Stimulated activated CD8-positive, alpha-beta memory T cell treated with anti-CD3 and anti-CD28 coated beads, Interleukin-7, amount 100 ng/mL, for 48 hours (primary cell): Measurements from ENCODE around the gene EFS.
"Not testable (repeated sequence)": the region's sequence is repeated elsewhere in the genome, so short reads cannot be mapped to it uniquely, and the experiment has no call there.

ENCODE experiments used
- DNase-seq, 2 donors: peaks; one replicate each; pipeline ENCODE4 v3.0.0-alpha.2; 2020; ENCODE audit warnings: low read depth in 1 of 2; ENCODE audit errors: extremely low read depth in 1 of 2

Gene EFS

GRCh38 chr14:23399591-23399990 is 34.6 kb upstream of the EFS start:
- DNase-seq: no peak

- DNase-seq: no peak
These were observed 34.2 kb upstream of the EFS start for GRCh38 chr14:23399136-23399535.

- no peak for DNase-seq
These were observed 33.4 kb upstream of the EFS start for GRCh38 chr14:23398348-23398747.

GRCh38 chr14:23396781-23397407 is 31.9 kb upstream of the EFS start:
- DNase-seq: no peak

- no peak for DNase-seq
These were observed 31.2 kb upstream of the EFS start for GRCh38 chr14:23396126-23396525.

- DNase-seq: no peak
These were observed 27.6 kb upstream of the EFS start for GRCh38 chr14:23392613-23393012.

- DNase-seq: not testable (repeated sequence)
These were observed 24.9 kb upstream of the EFS start for GRCh38 chr14:23389871-23390270.

GRCh38 chr14:23389396-23389795 is 24.4 kb upstream of the EFS start:
- DNase-seq: no peak

- no peak for DNase-seq
These were observed 24.0 kb upstream of the EFS start for GRCh38 chr14:23388996-23389395.

GRCh38 chr14:23387916-23388882 is 23.2 kb upstream of the EFS start:
- DNase-seq: no peak

- DNase-seq: no peak
These were observed 22.0 kb upstream of the EFS start for GRCh38 chr14:23386999-23387398.

- DNase-seq: not testable (repeated sequence)
These were observed 21.3 kb upstream of the EFS start for GRCh38 chr14:23386266-23386657.

GRCh38 chr14:23385642-23386265 is 20.8 kb upstream of the EFS start:
- no peak for DNase-seq

GRCh38 chr14:23385244-23385641 is 20.3 kb upstream of the EFS start:
- DNase-seq: no peak

GRCh38 chr14:23384364-23385080 is 19.6 kb upstream of the EFS start:
- no peak for DNase-seq

GRCh38 chr14:23382731-23383440 is 17.9 kb upstream of the EFS start:
- no peak for DNase-seq

GRCh38 chr14:23382276-23382675 is 17.3 kb upstream of the EFS start:
- DNase-seq: no peak

GRCh38 chr14:23381871-23382270 is 16.9 kb upstream of the EFS start:
- DNase-seq: no peak

- DNase-seq: no peak
These were observed 16.0 kb upstream of the EFS start for GRCh38 chr14:23380976-23381375.

- DNase-seq: no peak
These were observed 15.4 kb upstream of the EFS start for GRCh38 chr14:23380197-23380914.
